ENCODE data around the gene MAFB. TPM values are rescaled to one million over a fixed set of nuclear protein-coding genes. Genes with fewer than 3 reads are reported as not detected.

MAFB gene
- total and polyA plus RNA-seq, 12 donors = 7.5 to 79.0 (median 37.6) TPM

DNA sequence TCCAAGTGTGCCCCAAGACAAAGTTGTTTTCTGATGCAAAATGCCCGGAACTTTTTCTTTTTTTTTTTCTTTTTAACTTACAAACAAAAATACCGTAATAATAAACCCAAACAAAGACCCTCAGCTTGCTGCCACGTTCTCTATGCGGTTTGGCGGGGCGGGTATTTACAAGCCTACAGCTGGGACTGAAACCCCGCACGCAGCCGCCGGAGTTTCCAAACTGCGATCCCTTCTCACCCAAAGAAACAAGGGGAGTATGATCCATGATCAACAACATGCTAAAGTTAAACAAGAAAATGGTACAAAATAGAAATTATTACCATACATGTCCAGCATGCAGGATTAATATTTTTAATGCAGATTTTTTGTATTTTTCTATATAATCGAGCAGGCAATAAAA is 2.1 kb downstream of the MAFB start:
- intact Hi-C loops (cut with DNase I) = loop anchor here (10.0 kb wide), 2 partner anchors 122 to 422 kb away; no protein-coding TSS in a partner anchor
- 41 to 51% (median 43%) methylated on average over 12 of the region's 12 CpGs for WGBS, 4 donors
- Histone ChIP-seq H3K27ac (peak overlapping the region in 4 of 5 donors; percentile 98 to 99 (median 98)), H3K4me1 (replicated peaks in 1 of 2) (peaks cover 7 to 14% of the 10 kb centered on the region in 2 donors), H3K9me3 (replicated peaks in 1 of 3) (no peaks in the 10 kb centered on the region), H3K36me3 (replicated peaks in 1 of 2) (no peaks in the 10 kb centered on the region), H3K4me3 (peak overlapping the region in 2 of 4 donors; percentile 28 to 65), H3K27me3 (peaks cover 14% of the 10 kb centered on the region)
- DNase-seq = no peak
- TF ChIP-seq, protein P1, sequence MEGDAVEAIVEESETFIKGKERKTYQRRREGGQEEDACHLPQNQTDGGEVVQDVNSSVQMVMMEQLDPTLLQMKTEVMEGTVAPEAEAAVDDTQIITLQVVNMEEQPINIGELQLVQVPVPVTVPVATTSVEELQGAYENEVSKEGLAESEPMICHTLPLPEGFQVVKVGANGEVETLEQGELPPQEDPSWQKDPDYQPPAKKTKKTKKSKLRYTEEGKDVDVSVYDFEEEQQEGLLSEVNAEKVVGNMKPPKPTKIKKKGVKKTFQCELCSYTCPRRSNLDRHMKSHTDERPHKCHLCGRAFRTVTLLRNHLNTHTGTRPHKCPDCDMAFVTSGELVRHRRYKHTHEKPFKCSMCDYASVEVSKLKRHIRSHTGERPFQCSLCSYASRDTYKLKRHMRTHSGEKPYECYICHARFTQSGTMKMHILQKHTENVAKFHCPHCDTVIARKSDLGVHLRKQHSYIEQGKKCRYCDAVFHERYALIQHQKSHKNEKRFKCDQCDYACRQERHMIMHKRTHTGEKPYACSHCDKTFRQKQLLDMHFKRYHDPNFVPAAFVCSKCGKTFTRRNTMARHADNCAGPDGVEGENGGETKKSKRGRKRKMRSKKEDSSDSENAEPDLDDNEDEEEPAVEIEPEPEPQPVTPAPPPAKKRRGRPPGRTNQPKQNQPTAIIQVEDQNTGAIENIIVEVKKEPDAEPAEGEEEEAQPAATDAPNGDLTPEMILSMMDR (IDR thresholded peaks at IDR 0.05) = no peak
- TF ChIP-seq POLR2A (IDR thresholded peaks at IDR 0.05) = no peak

DNA sequence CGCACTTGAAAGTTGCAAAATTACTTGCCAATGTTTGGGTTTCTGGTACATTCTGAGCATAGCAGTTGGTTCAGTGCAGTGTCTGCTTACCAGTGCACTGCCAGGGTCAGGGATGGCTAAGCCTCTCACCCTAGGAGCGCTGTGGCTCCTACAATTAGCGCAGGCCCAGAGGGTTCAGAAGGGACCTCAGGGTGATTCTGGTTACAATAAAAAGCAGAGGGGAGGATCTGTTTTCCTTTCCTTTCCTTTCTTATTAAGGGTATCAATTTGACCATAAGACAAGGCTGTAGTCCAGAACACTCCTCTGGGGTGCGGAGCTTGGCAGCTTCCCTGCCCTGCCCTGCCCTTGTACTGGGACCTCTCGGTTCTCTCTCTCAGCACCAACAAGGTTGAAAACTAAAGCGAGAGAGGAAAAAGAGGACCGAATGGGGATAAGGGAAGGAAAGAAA is 2.6 kb downstream of the MAFB start:
- intact Hi-C loops (cut with DNase I) = loop anchor here (10.0 kb wide), 2 partner anchors 122 to 422 kb away; no protein-coding TSS in a partner anchor
- Histone ChIP-seq H3K4me1 (replicated peaks in 1 of 2) (peaks cover 7 to 14% of the 10 kb centered on the region in 2 donors), H3K27ac (peak overlapping the region in 3 of 5 donors; percentile 37 to 99 (median 98)), H3K9me3 (replicated peaks in 1 of 3) (no peaks in the 10 kb centered on the region), H3K4me3 (peak overlapping the region in 2 of 4 donors; percentile 28 to 65), H3K36me3 (replicated peaks in 1 of 2) (no peaks in the 10 kb centered on the region), H3K27me3 (peaks cover 9% of the 10 kb centered on the region)
- no peak for TF ChIP-seq POLR2A (IDR thresholded peaks at IDR 0.05)
- TF ChIP-seq, protein P1 (IDR thresholded peaks at IDR 0.05) = no peak
- no peak for DNase-seq
- WGBS, 4 donors = 39 to 50% (median 47%) methylated on average over 7 of the region's 7 CpGs

DNA sequence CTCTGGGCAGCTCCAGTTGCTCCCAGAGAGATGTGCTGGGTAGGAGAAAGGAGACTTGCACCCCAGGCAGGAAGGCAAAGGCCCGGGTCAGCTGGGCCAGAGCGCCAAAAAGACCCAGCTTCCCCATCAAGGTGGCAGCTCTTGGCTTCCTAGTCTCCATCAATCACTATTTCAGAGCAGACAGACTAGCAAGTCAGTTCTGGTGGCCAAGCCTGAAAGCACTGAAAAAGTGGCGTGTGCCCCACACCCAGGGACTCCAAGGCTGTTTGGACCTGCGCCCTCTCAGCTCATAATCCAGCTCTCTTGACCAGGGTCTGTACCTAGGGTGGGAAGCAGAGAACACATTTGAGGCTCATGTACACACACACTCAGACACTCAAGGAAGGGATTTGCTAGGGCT is 3.7 kb downstream of the MAFB start:
- H3K27me3 ChIP-seq = no peaks in the 10 kb centered on the region
- peak overlapping the region in 2 of 5 donors; percentile 18 to 21 for H3K27ac ChIP-seq
- H3K4me1 ChIP-seq (replicated peaks in 1 of 2) = peaks cover 7 to 14% of the 10 kb centered on the region in 2 donors
- WGBS, 4 donors = 83 to 95% (median 88%) methylated on average over 4 of the region's 4 CpGs
- no peaks in the 10 kb centered on the region for H3K36me3 ChIP-seq (replicated peaks in 1 of 2)
- no peaks in the 10 kb centered on the region for H3K9me3 ChIP-seq (replicated peaks in 1 of 3)
- H3K4me3 ChIP-seq = peak overlapping the region in 1 of 4 donors; percentile 65
- TF ChIP-seq, protein P1 (IDR thresholded peaks at IDR 0.05) = no peak
- no peak for TF ChIP-seq POLR2A (IDR thresholded peaks at IDR 0.05)
- intact Hi-C loops (cut with DNase I) = loop anchor here (10.0 kb wide), 2 partner anchors 121 to 421 kb away; no protein-coding TSS in a partner anchor
- DNase-seq = no peak

DNA sequence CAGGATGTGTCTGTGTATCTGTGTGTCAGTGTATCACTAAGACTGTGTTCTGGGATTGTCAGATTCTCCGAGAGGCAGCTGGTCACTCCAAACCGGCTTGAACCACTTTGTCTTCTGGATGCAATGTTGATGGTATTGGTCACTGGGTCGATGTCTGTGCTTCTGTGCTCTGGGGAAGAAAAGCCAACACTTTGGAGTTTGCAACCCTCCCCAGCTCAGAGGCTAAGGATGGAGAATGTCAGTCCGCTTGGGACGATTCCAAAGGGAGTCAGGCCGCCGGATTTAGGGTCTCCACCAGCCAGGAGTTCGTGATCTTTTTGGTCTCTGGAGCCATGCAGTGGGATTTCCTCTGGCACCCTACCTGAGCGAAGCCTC is 5.2 kb downstream of the MAFB start:
- peak in 1 of 7 donors; percentile 60 for DNase-seq
- Histone ChIP-seq H3K27ac (peak overlapping the region in 2 of 5 donors; percentile 54 to 62), H3K36me3 (replicated peaks in 1 of 2) (no peaks in the 10 kb centered on the region), H3K4me3 (peak overlapping the region in 1 of 4 donors; percentile 42), H3K27me3 (no peaks in the 10 kb centered on the region), H3K4me1 (replicated peaks in 1 of 2) (peaks cover 7 to 14% of the 10 kb centered on the region in 2 donors), H3K9me3 (replicated peaks in 1 of 3) (no peaks in the 10 kb centered on the region)
- TF ChIP-seq, protein P1 (IDR thresholded peaks at IDR 0.05) = no peak
- no peak for TF ChIP-seq POLR2A (IDR thresholded peaks at IDR 0.05)
- intact Hi-C loops (cut with DNase I) = loop anchor here (10.0 kb wide), 2 partner anchors 119 to 419 kb away; no protein-coding TSS in a partner anchor
- WGBS, 4 donors = 66 to 86% (median 79%) methylated on average over 4 to 9 of the region's 9 CpGs
